Ovary (tissue), 3 donors: ENCODE data around the gene FMNL2.
"Not testable (repeated sequence)": the region's sequence is repeated elsewhere in the genome, so short reads cannot be mapped to it uniquely, and the experiment has no call there.

ENCODE experiments used
- POLR2A ChIP-seq: fragments of 450-650 bp; IDR thresholded peaks from one replicate; pipeline ENCODE4 v1.6.1; 2017; ENCODE audit warnings: antibody characterized with exemption, mild to moderate bottlenecking, moderate library complexity
- TF ChIP-seq, protein P1 (sequence below), 3 donors: fragments of 450-650 bp in 2 of 3; fragments of 200-600 bp in 1 of 3; IDR thresholded peaks; one replicate each; pipeline versions ENCODE4 v1.5.1 to v1.8.0; 2016 to 2022; ENCODE audit warnings: antibody characterized with exemption in 3 of 3, mild to moderate bottlenecking in 1 of 3
- donor health status: DM: no; HTN: no; CAD: no.

DNA sequence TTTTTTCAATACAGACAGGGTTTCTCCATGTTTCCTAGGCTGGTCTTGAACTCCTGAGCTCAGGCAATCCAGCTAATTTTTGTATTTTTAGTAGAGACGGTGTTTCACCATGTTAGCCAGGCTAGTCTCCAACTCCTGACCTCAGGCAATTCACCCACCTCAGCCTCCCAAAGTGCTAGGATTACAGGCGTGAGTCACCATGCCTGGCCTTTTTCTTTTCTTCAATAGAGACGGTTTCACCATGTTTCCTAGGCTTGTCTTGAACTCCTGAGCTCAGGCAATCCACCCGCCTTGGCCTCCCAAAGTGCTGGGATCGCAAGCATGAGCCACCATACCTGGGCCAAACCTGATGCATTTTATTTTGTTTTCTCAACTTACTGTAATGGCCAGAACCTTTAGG lies 9.8 kb upstream of the FMNL2 start:
- TF ChIP-seq, protein P1, sequence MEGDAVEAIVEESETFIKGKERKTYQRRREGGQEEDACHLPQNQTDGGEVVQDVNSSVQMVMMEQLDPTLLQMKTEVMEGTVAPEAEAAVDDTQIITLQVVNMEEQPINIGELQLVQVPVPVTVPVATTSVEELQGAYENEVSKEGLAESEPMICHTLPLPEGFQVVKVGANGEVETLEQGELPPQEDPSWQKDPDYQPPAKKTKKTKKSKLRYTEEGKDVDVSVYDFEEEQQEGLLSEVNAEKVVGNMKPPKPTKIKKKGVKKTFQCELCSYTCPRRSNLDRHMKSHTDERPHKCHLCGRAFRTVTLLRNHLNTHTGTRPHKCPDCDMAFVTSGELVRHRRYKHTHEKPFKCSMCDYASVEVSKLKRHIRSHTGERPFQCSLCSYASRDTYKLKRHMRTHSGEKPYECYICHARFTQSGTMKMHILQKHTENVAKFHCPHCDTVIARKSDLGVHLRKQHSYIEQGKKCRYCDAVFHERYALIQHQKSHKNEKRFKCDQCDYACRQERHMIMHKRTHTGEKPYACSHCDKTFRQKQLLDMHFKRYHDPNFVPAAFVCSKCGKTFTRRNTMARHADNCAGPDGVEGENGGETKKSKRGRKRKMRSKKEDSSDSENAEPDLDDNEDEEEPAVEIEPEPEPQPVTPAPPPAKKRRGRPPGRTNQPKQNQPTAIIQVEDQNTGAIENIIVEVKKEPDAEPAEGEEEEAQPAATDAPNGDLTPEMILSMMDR (IDR thresholded peaks at IDR 0.05) = not testable (repeated sequence)
- not testable (repeated sequence) for TF ChIP-seq POLR2A
